ENCODE measurements around the gene ANKFY1.

The ANKFY1 gene

DNA sequence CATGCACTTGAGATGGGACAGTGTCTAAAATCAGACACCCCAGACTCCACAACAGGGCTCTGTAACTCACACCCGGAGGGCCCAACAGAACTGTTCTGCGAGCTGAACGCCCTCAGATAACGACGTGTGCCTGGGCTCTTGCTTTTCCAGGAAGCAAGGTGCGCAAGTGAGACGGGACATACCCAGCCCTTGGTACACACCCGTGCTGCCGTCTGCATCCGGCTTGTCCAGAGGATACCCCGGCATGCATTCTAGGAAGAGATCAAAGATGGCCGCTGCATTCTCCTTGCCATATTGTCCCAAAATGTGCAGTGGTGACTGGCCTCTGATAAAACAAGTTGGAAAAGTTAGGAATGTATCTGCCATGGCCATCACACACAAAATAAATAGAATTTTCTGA is 91.4 kb downstream of the ANKFY1 start:
- Mint-ChIP-seq H3K9me3 (no peaks in the 10 kb centered on the region), H3K36me3 (peaks cover 52% of the 10 kb centered on the region), H3K4me3 (no peak overlapping the region), H3K27ac (no peak overlapping the region), H3K27me3 (no peaks in the 10 kb centered on the region), H3K4me1 (peaks cover 3% of the 10 kb centered on the region)
- no peak for DNase-seq (ENCODE audit: low spot score in 2 of 2)
- ATAC-seq (ENCODE audit: low read depth), result no peak

GRCh38 chr17:4170639-4171280 is 93.0 kb downstream of the ANKFY1 start:
- Mint-ChIP-seq H3K27me3 (no peaks in the 10 kb centered on the region), H3K4me1 (peaks cover 3% of the 10 kb centered on the region), H3K36me3 (peaks cover 40% of the 10 kb centered on the region), H3K27ac (no peak overlapping the region), H3K4me3 (no peak overlapping the region), H3K9me3 (no peaks in the 10 kb centered on the region)
- ATAC-seq (ENCODE audit: low read depth), result no peak
- DNase-seq (ENCODE audit: low spot score in 2 of 2), result no peak

GRCh38 chr17:4167786-4168185 is 96.0 kb downstream of the ANKFY1 start:
- no peak for DNase-seq (ENCODE audit: low spot score in 2 of 2)
- no peak overlapping the region for H3K27ac Mint-ChIP-seq
- no peaks in the 10 kb centered on the region for H3K9me3 Mint-ChIP-seq
- no peaks in the 10 kb centered on the region for H3K27me3 Mint-ChIP-seq
- peaks cover 32% of the 10 kb centered on the region for H3K36me3 Mint-ChIP-seq
- ATAC-seq (ENCODE audit: low read depth), result no peak
- no peak overlapping the region for H3K4me3 Mint-ChIP-seq
- H3K4me1 Mint-ChIP-seq, result peaks cover 6% of the 10 kb centered on the region

DNA sequence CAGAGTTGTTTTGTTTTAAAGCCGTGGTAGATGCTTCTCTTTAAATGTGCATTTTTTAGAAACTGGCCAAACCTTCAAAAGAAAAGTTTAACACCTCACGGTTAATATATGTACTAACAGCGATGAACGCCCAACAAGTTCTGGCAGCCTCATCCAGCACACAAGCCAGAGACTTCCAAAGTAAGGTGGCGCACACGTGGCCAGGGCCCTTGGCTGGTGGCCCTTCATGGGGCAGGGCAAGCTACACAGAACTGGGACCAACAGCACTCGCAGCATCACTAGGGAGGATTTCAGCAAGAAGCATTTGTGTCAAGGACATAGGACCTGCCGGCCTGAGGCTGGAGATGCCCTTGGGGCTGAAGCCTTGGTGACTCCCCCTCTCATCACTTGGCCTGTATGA is 97.4 kb downstream of the ANKFY1 start:
- H3K27ac Mint-ChIP-seq, result no peak overlapping the region
- no peak overlapping the region for H3K4me3 Mint-ChIP-seq
- no peaks in the 10 kb centered on the region for H3K27me3 Mint-ChIP-seq
- DNase-seq (ENCODE audit: low spot score in 2 of 2), result no peak
- peaks cover 28% of the 10 kb centered on the region for H3K36me3 Mint-ChIP-seq
- H3K4me1 Mint-ChIP-seq, result peaks cover 9% of the 10 kb centered on the region
- ATAC-seq (ENCODE audit: low read depth), result no peak
- no peaks in the 10 kb centered on the region for H3K9me3 Mint-ChIP-seq

- H3K36me3 Mint-ChIP-seq, result peaks cover 25% of the 10 kb centered on the region
- no peaks in the 10 kb centered on the region for H3K9me3 Mint-ChIP-seq
- DNase-seq (ENCODE audit: low spot score in 2 of 2) (no peak), ATAC-seq (ENCODE audit: low read depth) (no peak)
- H3K4me1 Mint-ChIP-seq, result peaks cover 9% of the 10 kb centered on the region
- no peak overlapping the region for H3K4me3 Mint-ChIP-seq
- H3K27me3 Mint-ChIP-seq, result no peaks in the 10 kb centered on the region
- no peak overlapping the region for H3K27ac Mint-ChIP-seq
Observed at GRCh38 chr17:4165301-4166010, 98.3 kb downstream of the ANKFY1 start.

DNA sequence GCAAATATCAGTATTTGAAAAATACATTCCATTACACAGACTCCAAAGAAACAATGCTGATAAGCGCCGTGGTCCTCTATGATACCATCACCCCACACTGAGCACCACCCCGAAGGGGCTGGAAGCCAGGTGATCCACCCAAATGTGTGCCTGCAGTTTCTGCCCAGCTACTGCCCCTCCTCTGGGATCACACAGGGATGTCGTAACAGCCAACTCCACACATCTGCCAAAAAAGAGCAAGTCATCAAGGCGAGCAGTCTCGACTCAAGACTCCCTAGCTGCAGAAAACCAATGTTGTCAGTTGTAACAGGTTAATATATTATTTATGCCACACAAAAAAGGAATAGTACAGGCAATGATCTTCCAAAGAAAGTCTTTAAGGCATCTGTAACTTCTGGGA is 99.8 kb downstream of the ANKFY1 start:
- Mint-ChIP-seq H3K4me1 (peaks cover 9% of the 10 kb centered on the region), H3K27me3 (no peaks in the 10 kb centered on the region), H3K36me3 (peaks cover 25% of the 10 kb centered on the region), H3K9me3 (no peaks in the 10 kb centered on the region), H3K4me3 (no peak overlapping the region), H3K27ac (no peak overlapping the region)
- no peak for DNase-seq (ENCODE audit: low spot score in 2 of 2)
- ATAC-seq (ENCODE audit: low read depth), result no peak

DNA sequence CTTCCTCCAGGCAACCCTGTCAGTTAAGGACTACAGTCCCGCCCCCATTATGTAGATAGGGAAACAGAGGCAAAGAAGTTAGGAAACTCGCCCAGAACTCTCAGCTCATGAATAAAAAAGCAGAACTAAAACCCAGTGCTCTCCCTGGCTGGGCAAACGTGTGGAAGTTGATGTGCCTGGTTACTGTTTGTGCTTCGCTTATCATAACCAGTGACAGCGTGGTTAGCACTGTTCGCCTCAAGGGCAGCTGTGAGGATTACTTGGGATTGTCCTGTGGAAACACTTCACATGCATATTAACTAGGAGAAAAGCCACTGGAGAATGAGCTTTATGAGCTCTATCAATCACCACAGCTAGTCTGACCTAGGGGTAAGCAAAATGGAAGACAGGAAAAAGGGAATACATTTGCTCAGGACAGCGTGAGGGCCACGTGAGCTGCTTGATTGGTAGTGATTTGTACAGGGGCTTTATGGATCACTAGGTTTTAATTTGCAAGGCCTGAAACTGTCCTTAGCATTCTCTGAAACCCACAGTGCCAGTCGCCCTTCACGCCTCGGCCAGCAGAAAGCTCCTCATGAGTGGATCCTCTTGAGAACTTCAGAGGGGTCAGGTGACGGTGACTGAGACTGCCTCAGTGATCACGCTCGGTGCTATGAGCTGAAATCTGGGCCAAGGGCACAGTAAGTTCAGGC is 100.9 kb downstream of the ANKFY1 start:
- Mint-ChIP-seq H3K27ac (peak overlapping the region; percentile 48), H3K9me3 (no peaks in the 10 kb centered on the region), H3K27me3 (no peaks in the 10 kb centered on the region), H3K4me1 (peaks cover 9% of the 10 kb centered on the region), H3K36me3 (peaks cover 32% of the 10 kb centered on the region), H3K4me3 (no peak overlapping the region)
- no peak for DNase-seq (ENCODE audit: low spot score in 2 of 2)
- ATAC-seq (ENCODE audit: low read depth), result peak; percentile 56

GRCh38 chr17:4162321-4162720 is 101.5 kb downstream of the ANKFY1 start:
- DNase-seq (ENCODE audit: low spot score in 2 of 2), result no peak
- ATAC-seq (ENCODE audit: low read depth), result peak; percentile 6
- Mint-ChIP-seq H3K27me3 (no peaks in the 10 kb centered on the region), H3K36me3 (peaks cover 28% of the 10 kb centered on the region), H3K4me1 (peaks cover 6% of the 10 kb centered on the region), H3K4me3 (no peak overlapping the region), H3K9me3 (no peaks in the 10 kb centered on the region), H3K27ac (peak overlapping the region; percentile 48)

DNA sequence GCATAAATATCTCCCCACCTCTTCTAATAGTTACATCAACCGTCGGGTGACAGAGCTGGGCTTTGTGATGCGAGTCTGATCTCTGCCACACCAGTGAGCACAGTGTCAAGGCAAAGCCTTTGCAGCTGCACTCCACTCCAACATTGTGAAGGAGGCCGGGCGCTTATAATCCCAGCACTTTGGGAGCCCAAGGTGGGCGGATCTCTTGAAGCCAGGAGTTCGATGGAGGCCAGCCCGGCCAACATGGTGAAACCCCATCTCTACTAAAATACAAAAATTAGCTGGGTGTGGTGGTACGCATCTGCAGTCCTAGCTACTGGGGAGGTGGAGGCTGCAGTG is 101.8 kb downstream of the ANKFY1 start:
- H3K27me3 Mint-ChIP-seq, result no peaks in the 10 kb centered on the region
- H3K4me1 Mint-ChIP-seq, result peaks cover 6% of the 10 kb centered on the region
- DNase-seq (ENCODE audit: low spot score in 2 of 2) (no peak), ATAC-seq (ENCODE audit: low read depth) (no peak)
- no peaks in the 10 kb centered on the region for H3K9me3 Mint-ChIP-seq
- H3K27ac Mint-ChIP-seq, result peak overlapping the region; percentile 26
- peaks cover 27% of the 10 kb centered on the region for H3K36me3 Mint-ChIP-seq
- H3K4me3 Mint-ChIP-seq, result no peak overlapping the region

- ATAC-seq (ENCODE audit: low read depth) (no peak), DNase-seq (ENCODE audit: low spot score in 2 of 2) (no peak)
- H3K4me1 Mint-ChIP-seq, result peaks cover 6% of the 10 kb centered on the region
- no peaks in the 10 kb centered on the region for H3K9me3 Mint-ChIP-seq
- no peaks in the 10 kb centered on the region for H3K27me3 Mint-ChIP-seq
- peaks cover 27% of the 10 kb centered on the region for H3K36me3 Mint-ChIP-seq
- H3K27ac Mint-ChIP-seq, result peak overlapping the region; percentile 26
- no peak overlapping the region for H3K4me3 Mint-ChIP-seq
Observed at GRCh38 chr17:4161192-4161966, 102.4 kb downstream of the ANKFY1 start.

- Mint-ChIP-seq H3K36me3 (peaks cover 27% of the 10 kb centered on the region), H3K27ac (peak overlapping the region; percentile 14)
- no peak for ATAC-seq (ENCODE audit: low read depth)
Observed at GRCh38 chr17:4160294-4160859, 103.4 kb downstream of the ANKFY1 start.

DNA sequence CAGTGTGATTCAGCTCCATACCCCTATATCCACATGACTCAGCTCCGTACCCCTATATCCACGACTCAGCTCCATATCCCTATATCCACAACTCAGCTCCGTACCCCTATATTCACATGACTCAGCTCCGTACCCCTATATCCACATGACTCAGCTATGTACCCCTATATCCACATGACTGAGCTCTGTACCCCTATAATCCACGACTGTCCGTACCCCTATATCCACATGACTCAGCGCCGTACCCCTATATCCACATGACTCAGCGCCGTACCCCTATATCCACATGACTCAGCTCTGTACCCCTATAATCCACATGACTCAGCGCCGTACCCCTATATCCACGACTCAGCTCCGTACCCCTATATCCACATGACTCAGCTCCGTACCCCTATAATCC is 104.0 kb downstream of the ANKFY1 start:
- Mint-ChIP-seq H3K27ac (peak overlapping the region; percentile 14), H3K27me3 (no peaks in the 10 kb centered on the region), H3K9me3 (no peaks in the 10 kb centered on the region), H3K36me3 (peaks cover 27% of the 10 kb centered on the region), H3K4me3 (no peak overlapping the region), H3K4me1 (peaks cover 6% of the 10 kb centered on the region)
- no peak for DNase-seq (ENCODE audit: low spot score in 2 of 2)
- ATAC-seq (ENCODE audit: low read depth), result no peak

More at GRCh38 chr17:4160294-4160859, 103.4 kb downstream of the ANKFY1 start:
- Mint-ChIP-seq H3K4me1 (peaks cover 6% of the 10 kb centered on the region), H3K27me3 (no peaks in the 10 kb centered on the region), H3K4me3 (no peak overlapping the region), H3K9me3 (no peaks in the 10 kb centered on the region)
- DNase-seq (ENCODE audit: low spot score in 2 of 2), result no peak

DNA sequence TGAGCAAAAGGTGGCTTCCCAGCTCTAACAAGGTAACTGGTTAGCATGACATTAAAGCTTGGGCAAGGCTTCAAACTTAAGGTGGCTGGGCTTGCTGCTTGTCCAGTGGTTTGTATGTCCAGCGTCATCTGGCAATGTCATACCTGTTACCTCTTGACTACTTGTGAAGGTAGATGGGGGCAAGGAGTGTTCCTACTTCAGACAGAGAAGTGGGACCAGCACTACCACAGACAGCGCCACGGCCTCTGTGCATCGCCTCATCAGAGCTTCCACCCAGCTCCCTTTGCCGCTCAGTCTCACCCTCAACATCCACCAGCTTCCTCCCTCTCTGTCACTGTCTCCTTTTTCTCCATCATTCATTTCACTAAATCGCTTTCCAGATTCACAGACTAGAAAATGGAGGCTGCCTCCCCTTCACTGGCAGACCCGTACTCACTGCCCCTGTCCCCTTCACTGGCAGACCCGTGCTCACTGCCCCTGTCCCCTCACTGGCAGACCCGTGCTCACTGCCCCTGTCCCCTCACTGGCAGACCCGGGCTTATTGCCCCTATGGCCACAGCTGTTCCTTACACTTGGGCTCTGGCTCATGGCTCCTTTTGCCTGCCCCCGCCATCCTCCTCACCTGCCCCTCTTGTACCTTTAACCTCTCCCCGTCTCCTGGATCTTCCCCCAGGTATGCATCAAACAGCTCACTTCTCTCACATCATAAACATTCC is 106.0 kb downstream of the ANKFY1 start:
- H3K36me3 Mint-ChIP-seq, result peaks cover 32% of the 10 kb centered on the region
- H3K4me3 Mint-ChIP-seq, result no peak overlapping the region
- ATAC-seq (ENCODE audit: low read depth) (no peak), DNase-seq (ENCODE audit: low spot score in 2 of 2) (no peak)
- H3K9me3 Mint-ChIP-seq, result no peaks in the 10 kb centered on the region
- no peaks in the 10 kb centered on the region for H3K27me3 Mint-ChIP-seq
- H3K27ac Mint-ChIP-seq, result peak overlapping the region; percentile 3
- peaks cover 3% of the 10 kb centered on the region for H3K4me1 Mint-ChIP-seq

Measured in memory B cell (primary cell).